ENCODE measurements around the gene TMEM59L. TPM values are rescaled to one million over a fixed set of nuclear protein-coding genes. Genes with fewer than 3 reads are reported as not detected.
"Not testable (repeated sequence)": the region's sequence is repeated elsewhere in the genome, so short reads cannot be mapped to it uniquely, and the experiment has no call there.

The TMEM59L gene
- total RNA-seq, 2 experiments from 2014 or later = 0.11 TPM; not detected in 1

DNA sequence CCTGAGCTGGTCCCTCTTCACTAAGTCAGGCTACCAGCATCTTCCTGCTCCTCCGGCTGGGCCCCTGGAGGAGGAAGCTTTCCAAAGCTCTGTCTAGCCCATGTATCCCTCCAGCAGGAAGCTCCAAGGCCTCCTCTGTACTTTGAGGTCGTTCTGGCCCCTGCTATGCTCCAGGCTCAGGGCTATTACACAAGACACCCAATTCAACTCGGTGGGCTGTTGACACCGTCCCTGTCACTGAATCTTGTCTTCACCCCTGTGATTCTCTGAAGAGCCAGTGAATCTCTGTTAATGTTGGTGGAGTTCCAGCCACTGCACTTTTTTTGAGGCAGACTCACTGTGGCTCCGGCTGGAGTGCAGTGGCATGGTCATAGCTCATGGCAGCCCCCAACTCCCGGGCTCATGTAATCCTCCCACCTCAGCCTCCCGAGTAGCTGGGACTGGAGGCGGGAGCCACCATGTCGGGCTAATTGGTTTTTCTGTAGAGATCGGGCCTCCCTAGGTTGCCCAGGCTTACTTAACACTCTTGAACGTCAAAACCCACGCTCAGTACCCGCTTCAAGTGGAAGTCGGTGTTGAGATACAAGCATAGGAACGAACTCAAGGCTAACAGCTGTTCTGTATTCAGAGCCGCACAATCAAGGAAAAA is 24.6 kb upstream of the TMEM59L start:
- H3K9me3 Mint-ChIP-seq (ENCODE audit: low read depth) = no peaks in the 10 kb centered on the region
- intact Hi-C loops (cut with DNase I, micrococcal nuclease) = loop anchor here (1.0 to 5.0 kb wide), 7 partner anchors 17 to 604 kb away; partner anchors contain the start of genes ARMC6 (in 1 of the 2), BORCS8 (in 1 of the 2), COPE (in 1 of the 2) and CRTC1 (in 1 of the 2)
- peaks cover 13% of the 10 kb centered on the region for H3K36me3 Mint-ChIP-seq (ENCODE audit: low read depth)
- DNase-seq (no peak), ATAC-seq (peak; percentile 8)
- H3K27me3 Mint-ChIP-seq = no peaks in the 10 kb centered on the region
- CTCF ChIA-PET = interaction anchor here (0.5 to 3.6 kb wide), 17 partner anchors 10 to 332 kb away, joined by 3 to 21 read pairs (median 3); partner anchors contain the start of genes COPE, DDX49 and UBA52
- H3K4me1 Mint-ChIP-seq = peaks cover 28% of the 10 kb centered on the region
- H3K4me3 Mint-ChIP-seq = peak overlapping the region; percentile 90
- POLR2A ChIA-PET = interaction anchor here (0.6 to 2.1 kb wide), 4 partner anchors 17 to 102 kb away, joined by 4 to 11 read pairs (median 6); partner anchors contain the start of genes KXD1 and UBA52
- H3K27ac Mint-ChIP-seq = peak overlapping the region; percentile 90

DNA sequence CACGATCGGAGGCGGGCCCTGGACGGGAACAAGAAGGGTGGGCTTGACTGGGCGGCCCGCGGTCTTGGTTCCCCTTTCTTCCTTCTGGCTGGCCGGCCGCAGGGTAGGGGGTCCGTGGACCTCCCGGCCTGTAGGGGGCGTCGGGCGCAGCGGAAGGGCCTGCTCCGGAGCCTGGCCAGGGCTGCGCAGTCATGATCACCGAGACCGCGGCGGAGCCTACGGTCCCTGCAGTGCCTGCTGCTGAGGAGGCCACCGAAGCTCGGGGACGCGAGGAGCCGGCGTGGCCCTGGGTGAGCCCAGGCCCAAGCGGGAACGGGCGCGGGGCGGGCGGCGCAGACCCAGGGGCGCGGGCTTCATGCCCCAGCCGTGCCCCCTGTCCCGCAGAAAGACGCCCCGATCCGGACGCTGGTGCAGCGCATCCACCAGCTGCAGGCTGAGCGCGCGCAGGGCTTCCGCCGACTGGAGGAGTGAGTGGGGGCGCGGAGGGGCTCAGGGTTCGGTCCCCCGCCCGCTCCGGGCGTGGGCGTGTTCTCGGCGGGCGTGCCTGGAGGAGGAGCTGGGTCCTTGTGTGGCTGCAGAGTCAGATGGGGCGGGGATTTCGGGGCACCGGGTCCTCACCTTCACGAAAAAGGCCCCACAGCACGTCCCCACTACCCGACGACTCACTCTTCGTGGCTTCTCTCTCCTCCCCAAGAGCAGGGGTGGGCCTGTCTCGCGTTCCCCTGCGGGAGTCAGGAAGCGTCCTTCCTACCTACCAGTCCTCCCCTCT is 23.9 kb upstream of the TMEM59L start, which contains the start of gene REX1BD:
TSS of gene REX1BD (plus strand) at position 188 of the 769 bp plus-strand sequence. CDS start at position 192, 4 bp downstream.
- ATAC-seq = peak; percentile 81
- ChIA-PET POLR2A (interaction anchor here (0.6 to 2.1 kb wide), 7 partner anchors 17 to 331 kb away, joined by 3 to 11 read pairs (median 4); partner anchors contain the start of genes COPE, DDX49, JUND and KXD1), CTCF (interaction anchor here (0.5 to 3.6 kb wide), 14 partner anchors 11 to 482 kb away, joined by 3 to 21 read pairs (median 3); partner anchors contain the start of genes COPE, DDX49 and UBA52)
- Mint-ChIP-seq H3K27ac (peak within 1 kb of the TSS; percentile 92), H3K27me3 (no peaks in the 10 kb centered on the region), H3K9me3 (ENCODE audit: low read depth) (no peaks in the 10 kb centered on the region), H3K4me1 (peaks cover 31% of the 10 kb centered on the region), H3K4me3 (peak within 1 kb of the TSS; percentile 90), H3K36me3 (ENCODE audit: low read depth) (peaks cover 13% of the 10 kb centered on the region)
- peak; percentile 91 for DNase-seq
- intact Hi-C loops (cut with DNase I, micrococcal nuclease) = loop anchor here (1.0 to 5.0 kb wide), 14 partner anchors 17 to 604 kb away; partner anchors contain the start of genes COPE (in 2 of the 2), DDX49 (in 2 of the 2), ELL (in 2 of the 2) and UBA52 (in 2 of the 2)

DNA sequence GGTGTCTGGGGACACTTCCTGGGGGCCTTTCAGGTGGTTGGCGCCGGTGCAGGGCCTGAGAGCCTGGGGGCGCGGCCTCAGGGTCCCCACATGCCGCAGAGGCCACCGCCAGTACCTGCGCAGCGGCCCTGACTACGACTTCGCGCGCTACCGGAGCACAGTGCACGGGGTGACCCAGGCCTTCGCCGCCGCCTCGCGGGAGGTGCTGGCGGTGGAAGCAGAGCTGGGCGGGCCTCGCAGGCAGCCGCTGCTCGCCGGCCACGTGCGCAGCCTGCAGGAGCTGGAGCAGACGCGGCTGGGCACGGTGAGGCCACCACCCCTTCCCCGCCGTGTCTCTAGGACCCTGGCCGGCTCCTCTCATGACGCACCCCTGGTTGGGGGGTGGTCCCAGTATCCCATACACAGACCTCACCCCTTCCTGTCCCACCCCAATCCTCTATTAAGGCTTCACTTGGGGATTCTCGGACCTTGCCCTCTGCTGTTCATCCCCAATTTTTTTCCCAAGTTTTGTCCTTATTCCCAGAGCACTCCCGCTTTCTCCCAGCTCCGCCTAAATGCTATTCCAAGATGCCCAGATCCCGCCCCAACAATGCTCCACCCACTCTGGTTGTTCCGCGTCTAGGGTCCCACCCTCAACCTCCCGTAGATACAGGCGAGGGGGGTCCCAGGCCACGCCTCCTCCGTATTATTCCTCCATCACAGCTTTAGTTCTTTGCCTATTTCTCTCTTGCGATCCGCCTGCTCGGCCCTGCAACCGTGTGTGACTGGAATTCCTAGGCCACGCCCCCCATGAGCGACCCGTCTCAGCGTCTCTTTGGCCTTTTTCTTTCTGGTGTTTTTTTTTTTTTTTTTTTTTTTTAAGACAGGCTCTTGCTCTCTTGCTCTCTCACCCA is 23.0 kb upstream of the TMEM59L start:
- Mint-ChIP-seq H3K4me1 (peaks cover 32% of the 10 kb centered on the region), H3K4me3 (peak overlapping the region; percentile 90), H3K36me3 (ENCODE audit: low read depth) (peaks cover 13% of the 10 kb centered on the region), H3K27me3 (no peaks in the 10 kb centered on the region), H3K27ac (peak overlapping the region; percentile 92), H3K9me3 (ENCODE audit: low read depth) (no peaks in the 10 kb centered on the region)
- ChIA-PET CTCF (interaction anchor here (0.5 to 3.6 kb wide), 12 partner anchors 12 to 446 kb away, joined by 3 to 21 read pairs (median 4); partner anchors contain the start of genes COPE, DDX49 and UBA52), POLR2A (interaction anchor here (0.6 to 2.1 kb wide), 7 partner anchors 18 to 330 kb away, joined by 3 to 11 read pairs (median 3); partner anchors contain the start of genes COPE, DDX49, JUND and KXD1)
- intact Hi-C loops (cut with DNase I, micrococcal nuclease) = loop anchor here (1.0 to 10.0 kb wide), 17 partner anchors 18 to 603 kb away; partner anchors contain the start of genes COPE (in 2 of the 2), DDX49 (in 2 of the 2), ELL (in 2 of the 2) and ARMC6 (in 1 of the 2)
- peak; percentile 69 for ATAC-seq
- DNase-seq = peak; percentile 89

DNA sequence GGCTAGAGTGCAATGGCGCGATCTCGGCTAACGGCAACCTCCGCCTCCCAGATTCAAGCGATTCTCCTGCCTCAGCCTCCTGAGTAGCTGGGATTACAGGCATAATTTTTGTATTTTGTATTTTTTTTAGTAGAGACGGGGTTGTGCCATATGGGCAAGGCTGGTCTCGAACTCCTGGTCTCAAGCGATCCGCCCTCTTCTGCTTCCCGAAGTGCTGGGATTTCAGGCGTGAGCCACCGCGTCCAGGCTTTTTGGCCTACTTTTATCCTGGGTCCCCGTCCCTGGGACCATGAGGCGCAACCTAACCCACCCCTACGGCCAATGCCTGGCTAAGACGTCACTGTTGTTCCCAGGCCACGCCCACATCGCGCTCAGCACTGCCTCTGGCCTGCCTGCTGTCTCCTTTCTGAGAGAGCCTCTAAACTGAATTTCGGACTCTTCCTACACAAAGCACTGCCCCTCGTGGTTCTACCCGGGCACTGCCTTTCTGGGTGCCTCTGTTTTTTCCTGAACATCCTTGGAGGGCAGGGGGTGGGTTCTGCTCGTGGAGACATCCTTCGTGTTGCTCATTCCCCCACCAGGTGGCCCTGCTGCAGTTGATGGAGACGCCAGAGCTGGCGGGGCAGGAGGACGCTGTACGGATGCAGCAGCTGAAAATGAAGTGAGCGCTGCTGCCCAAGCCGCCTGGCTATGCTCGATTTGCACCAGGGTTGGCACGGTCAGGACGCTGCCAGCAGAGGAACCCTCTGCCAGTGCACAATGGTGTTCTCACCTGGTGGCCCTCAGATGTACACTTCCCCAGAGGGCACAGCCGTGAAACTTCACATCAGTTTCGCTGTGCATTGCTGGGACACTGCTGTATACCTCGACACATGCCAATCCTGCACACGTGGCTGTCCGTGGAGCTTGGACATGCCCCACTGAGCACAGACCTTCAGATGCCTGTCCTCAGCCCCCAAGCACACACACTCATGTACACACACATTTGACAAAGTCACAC is 22.1 kb upstream of the TMEM59L start:
- intact Hi-C loops (cut with DNase I, micrococcal nuclease) = loop anchor here (5.0 to 10.0 kb wide), 3 partner anchors 87 to 257 kb away; no protein-coding TSS in a partner anchor
- Mint-ChIP-seq H3K9me3 (ENCODE audit: low read depth) (no peaks in the 10 kb centered on the region), H3K27ac (peak overlapping the region; percentile 47), H3K4me3 (peak overlapping the region; percentile 90), H3K4me1 (peaks cover 32% of the 10 kb centered on the region), H3K36me3 (ENCODE audit: low read depth) (peaks cover 13% of the 10 kb centered on the region), H3K27me3 (peaks cover 2% of the 10 kb centered on the region)
- CTCF ChIA-PET = interaction anchor here (0.5 to 1.1 kb wide), 4 partner anchors 68 to 445 kb away, joined by 3 to 7 read pairs (median 4); no protein-coding TSS in a partner anchor
- ATAC-seq = no peak
- POLR2A ChIA-PET = interaction anchor here (0.8 to 1.0 kb wide), 2 partner anchors 92 to 241 kb away, joined by 3 read pairs; partner anchors contain the start of gene UPF1
- peak; percentile 41 for DNase-seq

DNA sequence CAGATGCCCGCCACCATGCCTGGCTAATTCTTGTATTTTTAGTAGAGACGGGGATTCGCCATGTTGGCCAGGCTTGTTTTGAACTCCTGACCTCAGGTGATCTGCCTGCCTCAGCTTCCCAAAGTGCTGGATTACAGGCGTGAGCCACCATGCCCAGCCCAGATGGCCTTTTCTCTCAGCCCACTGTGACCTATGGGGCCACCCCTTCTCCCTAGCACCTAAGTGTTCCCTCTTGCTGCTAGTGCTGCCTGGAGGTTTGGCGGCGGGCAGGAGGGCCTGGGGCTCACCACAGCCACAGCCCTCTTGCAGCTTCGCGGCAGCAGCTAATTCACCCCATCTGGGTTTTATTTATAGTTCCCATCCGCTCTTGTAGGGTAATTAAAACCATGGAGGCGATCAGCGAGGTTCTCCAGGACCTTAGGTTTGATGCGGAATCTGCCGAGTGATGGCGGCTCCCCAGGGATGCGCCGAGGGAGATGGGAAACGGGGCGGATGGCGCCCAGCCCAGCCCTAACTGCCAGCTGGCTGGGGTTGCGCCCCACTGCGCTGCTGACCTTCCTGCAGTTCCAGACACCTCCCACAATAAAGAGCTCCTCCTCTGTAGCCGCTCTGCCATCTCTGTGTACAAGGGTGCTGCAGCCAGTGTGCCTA is 20.8 kb upstream of the TMEM59L start:
- intact Hi-C loops (cut with DNase I, micrococcal nuclease) = loop anchor here (5.0 to 10.0 kb wide), 3 partner anchors 85 to 255 kb away; no protein-coding TSS in a partner anchor
- CTCF ChIA-PET = interaction anchor here (0.7 to 1.4 kb wide), 3 partner anchors 11 to 255 kb away, joined by 3 to 5 read pairs (median 5); no protein-coding TSS in a partner anchor
- no peak for ATAC-seq
- DNase-seq = no peak
- Mint-ChIP-seq H3K4me3 (no peak overlapping the region), H3K4me1 (peaks cover 32% of the 10 kb centered on the region), H3K27ac (no peak overlapping the region), H3K36me3 (ENCODE audit: low read depth) (peaks cover 13% of the 10 kb centered on the region), H3K27me3 (peaks cover 3% of the 10 kb centered on the region), H3K9me3 (ENCODE audit: low read depth) (no peaks in the 10 kb centered on the region)
- POLR2A ChIA-PET = interaction anchor here (0.6 kb wide), 1 partner anchor 88 kb away, joined by 3 read pairs; no protein-coding TSS in a partner anchor

DNA sequence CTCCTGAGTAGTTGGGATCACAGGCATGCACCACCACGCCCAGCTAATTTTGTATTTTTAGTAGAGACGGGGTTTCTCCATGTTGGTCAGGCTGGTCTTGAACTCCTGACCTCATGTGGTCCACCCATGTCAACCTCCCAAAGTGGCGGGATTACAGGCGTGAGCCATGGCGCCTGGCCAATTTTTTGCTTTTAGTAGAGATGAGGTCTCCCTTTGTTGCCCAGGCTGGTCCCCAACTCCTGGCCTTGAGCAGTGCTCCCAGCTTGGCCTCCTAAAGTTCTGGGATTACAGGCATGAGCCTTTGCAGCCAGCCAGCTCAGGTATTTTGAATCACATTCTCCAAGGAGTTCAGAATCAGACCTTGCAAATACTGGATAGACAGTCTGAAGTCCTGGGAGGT is 19.9 kb upstream of the TMEM59L start:
- H3K9me3 Mint-ChIP-seq (ENCODE audit: low read depth); H3K27ac Mint-ChIP-seq; DNase-seq; H3K4me3 Mint-ChIP-seq; H3K27me3 Mint-ChIP-seq; ATAC-seq: not testable (repeated sequence)
- intact Hi-C loops (cut with DNase I, micrococcal nuclease) = loop anchor here (5.0 to 10.0 kb wide), 3 partner anchors 85 to 255 kb away; no protein-coding TSS in a partner anchor
- peaks cover 13% of the 10 kb centered on the region for H3K36me3 Mint-ChIP-seq (ENCODE audit: low read depth)
- ChIA-PET CTCF (interaction anchor here (0.6 to 1.4 kb wide), 9 partner anchors 35 to 371 kb away, joined by 3 to 5 read pairs (median 3); no protein-coding TSS in a partner anchor), POLR2A (interaction anchor here (0.6 kb wide), 1 partner anchor 22 kb away, joined by 3 read pairs; no protein-coding TSS in a partner anchor)
- H3K4me1 Mint-ChIP-seq = peaks cover 30% of the 10 kb centered on the region

DNA sequence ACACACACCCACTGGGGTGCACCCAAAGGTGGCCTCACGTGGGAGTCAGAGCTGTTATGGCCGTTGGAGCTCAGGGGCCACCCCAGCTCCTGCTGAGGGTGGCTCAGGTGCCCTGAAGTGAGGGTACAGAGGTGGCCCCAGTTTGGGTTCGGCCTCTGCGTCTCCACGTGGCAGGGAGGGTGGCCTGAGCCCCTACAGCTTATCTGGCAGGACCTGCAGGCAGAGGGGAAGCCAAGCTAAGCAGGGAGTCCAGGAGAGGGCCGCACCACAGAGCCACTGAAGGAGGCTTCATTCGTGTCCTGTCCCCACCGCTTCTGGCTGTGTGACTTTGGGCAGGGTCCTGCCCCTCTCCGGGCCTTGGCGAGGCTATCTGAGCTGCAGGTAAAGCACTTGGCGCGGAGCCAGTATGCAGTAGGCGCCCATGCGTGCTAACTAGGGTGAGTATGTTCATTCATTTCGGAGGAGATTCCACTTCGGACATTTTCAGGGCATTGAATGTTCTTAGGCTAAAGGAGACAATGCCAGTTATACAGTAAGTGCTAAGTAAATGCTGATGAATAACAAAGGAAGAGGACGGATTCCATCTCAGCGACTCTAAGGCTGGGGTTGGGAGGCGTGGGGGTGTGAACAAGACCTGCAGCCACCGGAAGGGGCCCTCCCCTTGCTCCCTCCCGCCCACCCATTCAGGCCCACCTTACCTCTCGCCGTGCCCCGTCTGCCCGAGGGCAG is 19.1 kb upstream of the TMEM59L start:
- ChIA-PET CTCF (interaction anchor here (0.5 to 1.4 kb wide), 16 partner anchors 30 to 552 kb away, joined by 3 to 8 read pairs (median 3); partner anchors contain the start of gene ELL), POLR2A (interaction anchor here (0.5 to 1.7 kb wide), 3 partner anchors 22 to 245 kb away, joined by 3 to 4 read pairs (median 4); partner anchors contain the start of genes ELL and UBA52)
- ATAC-seq (no peak), DNase-seq (peak; percentile 39)
- Mint-ChIP-seq H3K36me3 (ENCODE audit: low read depth) (peaks cover 13% of the 10 kb centered on the region), H3K4me3 (peak overlapping the region; percentile 34), H3K27ac (peak overlapping the region; percentile 10), H3K4me1 (peaks cover 23% of the 10 kb centered on the region), H3K27me3 (peaks cover 3% of the 10 kb centered on the region), H3K9me3 (ENCODE audit: low read depth) (no peaks in the 10 kb centered on the region)
- intact Hi-C loops (cut with DNase I, micrococcal nuclease) = loop anchor here (1.0 to 10.0 kb wide), 10 partner anchors 43 to 326 kb away; partner anchors contain the start of genes COPE (in 1 of the 2), DDX49 (in 1 of the 2), ELL (in 1 of the 2) and KLHL26 (in 1 of the 2)

All from activated CD4-positive, alpha-beta T cell treated with anti-CD3 and anti-CD28 coated beads for 36 hours (primary cell).